Activated CD8-positive, alpha-beta memory T cell treated with anti-CD3 and anti-CD28 coated beads for 24 hours (primary cell): ENCODE results near the gene TEAD4.

Experiments used
- DNase-seq: peaks from one replicate; pipeline ENCODE4 v3.0.0-alpha.2; 2020

The TEAD4 gene

DNA sequence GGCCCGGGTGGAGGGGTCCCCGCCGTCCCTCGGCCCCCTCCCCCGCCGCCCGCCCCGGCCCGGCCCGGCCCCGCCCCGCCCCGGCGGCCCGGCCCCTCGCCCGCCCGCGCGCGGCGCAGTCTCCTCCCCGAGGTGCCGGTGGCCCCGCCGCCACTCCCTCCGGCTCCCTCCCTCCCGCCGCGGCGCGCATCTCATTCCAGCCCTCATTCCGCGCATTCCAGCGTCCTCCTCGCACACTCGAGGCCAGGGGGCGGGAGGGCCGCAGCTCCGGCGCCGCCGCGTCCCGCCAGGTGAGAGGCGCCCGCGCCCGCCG lies at the start of gene TEAD4:
Gene TEAD4 (plus strand): TSS at position 206 of the 313 bp plus-strand sequence.
- peak; percentile 64 for DNase-seq

DNA sequence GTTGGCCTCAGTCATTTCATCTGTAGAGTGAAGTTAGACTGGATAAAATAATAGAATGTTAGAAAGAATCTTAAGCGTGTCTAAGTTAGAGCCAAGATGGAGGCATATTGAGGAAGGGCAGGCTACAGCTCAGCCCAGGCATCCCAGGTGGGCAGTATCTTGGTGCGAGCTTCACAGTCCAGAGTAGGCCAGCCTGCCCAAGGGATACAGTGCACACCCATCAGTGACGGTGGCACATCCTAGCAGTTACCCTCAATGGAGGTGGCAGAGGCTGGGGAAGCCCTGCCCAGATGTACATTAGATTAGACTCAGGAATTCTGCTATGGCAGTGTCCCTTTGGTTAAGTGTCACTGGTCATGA lies 47.0 kb upstream of the TEAD4 start:
- DNase-seq = no peak

GRCh38 chr12:2919249-2919648 lies 39.9 kb upstream of the TEAD4 start:
- no peak for DNase-seq

DNA sequence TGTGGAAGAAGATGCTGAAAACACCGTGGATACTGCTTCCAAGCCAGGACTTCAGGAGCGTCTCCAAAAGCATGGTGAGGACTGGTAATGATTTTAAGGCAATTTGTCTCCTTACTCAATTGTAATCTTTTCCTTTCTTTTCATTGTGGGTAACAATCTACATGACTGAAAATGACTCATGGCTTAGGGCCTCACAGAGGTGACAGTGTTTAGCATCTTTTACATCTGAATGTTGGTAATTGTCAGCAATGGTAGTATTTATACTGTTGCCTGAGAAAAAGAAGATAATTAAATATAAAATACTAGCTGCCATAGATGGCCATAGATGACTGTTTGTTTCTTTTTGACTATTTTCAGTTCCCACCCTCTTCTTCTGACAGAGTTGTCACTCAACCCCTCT lies 36.9 kb upstream of the TEAD4 start:
- DNase-seq = no peak

GRCh38 chr12:2923057-2923456 lies 36.1 kb upstream of the TEAD4 start:
- no peak for DNase-seq

- DNase-seq = no peak
These were observed 35.2 kb upstream of the TEAD4 start for GRCh38 chr12:2924019-2924418.

DNA sequence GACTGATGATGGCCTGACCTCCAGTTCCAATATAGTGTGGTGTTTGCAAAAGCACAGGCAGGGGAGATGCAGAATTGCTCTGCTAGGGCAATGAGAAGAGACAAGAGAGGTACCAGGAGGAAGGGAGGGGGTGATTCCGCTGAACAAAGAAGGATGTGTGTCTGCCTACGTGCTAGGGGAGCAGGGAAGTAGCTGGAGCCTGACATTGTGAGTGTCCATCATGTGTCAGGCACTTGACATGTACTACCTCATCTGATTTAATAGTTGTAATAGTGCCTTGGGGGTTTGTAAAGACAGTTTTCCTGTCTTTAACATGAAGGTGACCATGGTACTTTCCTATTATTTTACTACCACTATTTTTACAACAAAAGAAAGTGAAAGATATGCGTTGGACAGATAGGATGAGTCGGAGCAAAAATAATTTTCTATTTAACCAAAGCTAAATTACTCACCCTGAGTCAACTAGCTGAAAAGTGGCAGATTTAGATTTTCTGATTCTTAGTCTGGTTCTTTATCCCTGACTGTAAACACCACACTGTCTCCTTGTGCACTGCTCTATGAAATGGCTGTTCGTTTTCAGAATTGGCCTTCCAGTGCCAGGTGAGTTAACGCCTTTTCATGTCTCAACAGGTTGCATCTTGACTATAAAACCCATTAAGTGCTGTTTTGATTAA lies 33.7 kb upstream of the TEAD4 start:
- DNase-seq = no peak

GRCh38 chr12:2930865-2931264 lies 28.3 kb upstream of the TEAD4 start:
- DNase-seq = no peak

DNA sequence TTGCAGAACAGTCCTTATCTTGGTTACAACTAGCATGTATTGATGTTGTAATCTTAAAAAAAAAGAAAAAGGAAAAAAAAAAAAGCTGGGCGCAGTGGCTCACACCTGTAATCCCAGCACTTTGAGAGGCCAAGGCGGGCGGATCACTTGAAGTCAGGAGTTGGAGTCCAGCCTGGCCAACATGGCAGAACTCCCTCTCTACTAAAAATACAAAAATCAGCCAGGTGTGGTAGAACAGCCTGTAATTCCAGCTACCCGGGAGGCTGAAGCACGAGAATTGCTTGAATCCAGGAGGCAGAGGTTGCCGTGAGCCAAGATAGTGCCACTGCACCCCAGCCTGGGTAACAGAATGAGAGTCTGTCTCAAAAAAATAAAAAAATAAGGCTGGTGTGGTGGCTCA lies 25.6 kb upstream of the TEAD4 start:
- no peak for DNase-seq

- no peak for DNase-seq
These were observed 24.8 kb upstream of the TEAD4 start for GRCh38 chr12:2934371-2934770.

DNA sequence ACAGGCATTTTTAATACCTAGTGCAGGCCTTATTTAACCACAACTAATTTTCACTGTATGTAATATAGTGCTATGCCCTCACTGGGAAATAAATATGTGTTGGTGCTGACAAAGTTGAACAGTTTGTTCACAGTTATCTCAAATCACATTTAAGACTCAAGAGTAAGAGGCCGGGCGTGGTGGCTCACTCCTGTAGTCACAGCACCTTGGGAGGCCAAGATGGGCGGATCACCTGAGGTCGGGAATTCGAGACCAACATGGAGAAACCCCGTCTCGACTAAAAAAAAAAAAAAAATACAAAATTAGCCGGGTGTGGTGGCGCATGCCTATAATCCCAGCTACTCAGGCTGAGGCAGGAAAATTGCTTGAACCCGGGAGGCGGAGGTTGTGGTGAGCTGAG lies 22.9 kb upstream of the TEAD4 start:
- DNase-seq = no peak

DNA sequence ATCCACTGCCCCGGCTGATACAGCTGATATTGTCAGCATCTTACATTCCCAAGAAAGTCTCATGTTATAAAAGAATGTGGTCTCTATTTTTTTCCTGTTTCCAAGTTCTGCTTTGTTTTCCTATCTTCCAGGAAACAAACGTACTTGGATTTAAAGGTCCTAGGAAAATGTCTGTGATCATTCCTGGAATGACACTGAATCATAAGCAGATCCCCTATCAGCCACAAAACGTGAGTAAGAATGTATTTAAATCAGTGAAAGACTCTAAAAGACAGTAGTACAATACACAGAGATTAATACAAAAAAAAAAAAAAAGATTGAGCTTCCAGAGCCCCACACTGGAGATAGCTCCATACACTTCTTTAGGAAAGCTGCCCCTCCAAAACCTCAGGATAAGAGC lies 21.7 kb upstream of the TEAD4 start:
- no peak for DNase-seq

- no peak for DNase-seq
These were observed 20.0 kb upstream of the TEAD4 start for GRCh38 chr12:2939191-2939590.

DNA sequence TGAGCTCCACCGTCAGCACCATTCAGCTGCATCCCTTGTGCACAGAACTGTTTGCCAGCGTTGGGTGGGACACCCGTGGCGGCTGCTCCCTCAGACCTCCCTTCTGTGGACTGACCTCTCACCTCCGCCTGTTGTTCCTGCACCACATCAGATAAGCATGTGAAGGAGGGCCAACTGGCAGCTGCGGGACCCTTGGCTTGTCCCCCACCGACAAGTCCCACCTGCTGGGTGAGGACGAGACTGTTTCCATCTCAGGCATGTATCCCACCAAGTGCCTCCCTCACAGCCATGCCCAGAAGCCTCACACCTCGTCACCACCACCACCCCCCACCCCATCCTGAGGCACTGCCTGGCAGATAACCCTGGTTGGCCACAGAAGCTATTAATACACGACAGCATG lies 18.6 kb upstream of the TEAD4 start:
- DNase-seq = no peak

GRCh38 chr12:2941524-2941923 lies 17.7 kb upstream of the TEAD4 start:
- no peak for DNase-seq

DNA sequence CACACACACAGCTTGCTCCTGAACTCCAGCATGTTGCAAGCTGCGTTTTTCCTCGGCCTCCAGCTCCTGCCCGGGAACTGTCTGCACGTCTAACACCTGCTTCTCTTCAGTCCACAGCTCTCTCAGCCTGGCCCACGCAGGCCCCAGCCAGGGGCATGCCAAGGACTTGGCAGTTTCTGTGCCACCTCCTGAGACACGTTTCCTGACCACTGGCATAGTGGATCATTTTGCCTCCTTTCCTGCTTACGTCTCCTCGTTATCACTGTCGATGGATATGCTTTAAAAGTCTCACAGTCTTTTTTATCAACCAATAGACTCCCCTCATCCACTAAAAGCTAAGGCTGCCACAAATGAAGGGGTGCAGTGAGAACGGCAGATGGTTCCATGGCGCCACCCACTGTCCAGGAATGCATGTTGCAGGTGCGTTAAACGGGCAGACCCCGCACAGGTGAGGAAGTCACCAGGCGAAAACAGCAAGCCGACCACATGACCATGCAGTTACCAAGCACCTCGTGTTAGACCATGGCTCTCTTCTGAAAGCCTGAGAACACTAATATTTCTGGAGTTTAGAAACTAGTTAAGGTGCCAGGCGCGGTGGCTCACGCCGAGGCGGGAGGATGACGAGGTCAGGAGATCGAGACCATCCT lies 14.7 kb upstream of the TEAD4 start:
- peak; percentile 80 for DNase-seq

GRCh38 chr12:2949411-2949810 lies 9.8 kb upstream of the TEAD4 start:
- no peak for DNase-seq

DNA sequence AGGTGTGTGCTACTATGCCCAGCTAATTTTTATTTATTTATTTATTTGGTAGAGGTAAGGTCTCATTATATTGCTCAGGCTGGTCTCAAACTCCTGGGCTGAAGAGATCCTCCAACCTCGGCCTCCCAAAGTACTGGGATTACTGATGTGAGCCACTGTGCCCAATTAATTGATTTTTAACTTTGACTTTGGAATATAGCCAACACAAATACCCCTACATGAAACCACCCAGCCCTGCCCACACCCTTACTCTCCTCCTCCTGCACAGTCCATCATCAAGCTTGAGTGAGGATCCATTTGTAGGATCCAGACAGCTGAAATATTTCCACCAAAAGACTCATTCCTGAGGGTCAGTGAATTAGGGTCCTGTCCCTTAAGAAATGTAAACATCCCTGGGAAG lies 3.3 kb upstream of the TEAD4 start:
- DNase-seq = no peak

DNA sequence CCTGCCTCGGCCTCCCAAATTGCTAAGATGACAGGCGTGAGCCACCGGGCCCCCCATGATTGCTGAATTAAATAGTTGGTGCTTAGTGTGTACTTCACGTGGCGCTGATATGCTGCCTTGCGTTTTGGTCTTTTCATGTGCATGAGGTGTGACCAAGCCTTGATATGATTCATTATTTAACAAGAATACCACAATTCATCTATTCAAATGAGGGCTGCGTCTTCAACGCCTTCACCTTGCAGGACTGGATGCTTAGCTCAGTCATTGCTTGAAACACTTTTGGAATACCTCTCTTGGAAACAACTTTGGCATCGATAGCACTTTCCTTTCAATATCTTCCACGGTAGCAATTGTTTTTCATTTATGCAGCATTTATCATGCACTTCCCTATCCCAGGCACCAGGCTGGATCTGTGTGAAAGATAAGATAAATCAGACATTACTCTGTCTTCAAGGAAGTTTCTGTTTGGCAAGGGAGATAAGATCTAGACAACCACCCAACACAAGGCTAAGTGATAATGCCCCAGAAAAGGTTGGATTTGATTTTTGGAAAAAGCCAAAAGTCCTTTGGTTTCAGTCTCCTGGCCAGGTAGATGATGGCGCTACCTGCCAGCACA lies 1.3 kb upstream of the TEAD4 start:
- DNase-seq = no peak

DNA sequence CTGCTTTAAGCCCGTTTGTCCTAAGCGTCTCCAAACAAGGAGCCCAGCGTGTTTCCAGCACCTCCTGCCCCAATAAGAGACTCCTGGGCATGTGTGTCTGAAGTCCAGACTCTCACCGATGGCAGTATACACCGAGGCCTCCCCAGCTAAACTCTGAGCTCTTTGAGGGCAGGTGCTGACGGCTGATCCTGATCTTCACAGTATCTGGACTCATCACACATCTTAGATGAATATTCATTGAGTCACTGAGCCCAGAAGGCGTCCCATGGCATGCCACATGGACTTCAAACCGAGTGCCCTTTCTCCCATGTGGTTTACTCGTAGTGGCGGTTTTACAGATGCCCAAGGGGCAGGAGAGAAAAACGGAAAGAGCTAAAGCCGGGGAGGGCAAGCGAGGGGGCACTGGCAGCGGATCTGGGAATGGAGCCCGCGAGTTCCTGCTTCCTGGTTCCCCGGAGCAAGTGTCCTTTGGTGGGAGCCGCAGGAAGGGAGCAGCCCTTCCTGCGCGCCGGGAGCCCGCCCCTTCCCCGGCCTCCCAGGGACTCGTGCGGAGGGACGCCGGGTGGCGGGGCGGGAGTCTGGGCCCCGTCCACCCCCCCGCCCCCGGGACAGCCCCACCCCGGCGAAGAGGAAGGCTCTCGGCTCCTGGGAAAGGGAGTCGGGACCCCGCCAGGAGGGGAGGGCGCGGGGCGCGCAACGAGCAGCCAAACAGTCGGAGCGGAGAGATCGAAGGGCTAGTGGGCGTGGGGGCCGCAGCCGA lies 585 bp upstream of the TEAD4 start:
- no peak for DNase-seq

DNA sequence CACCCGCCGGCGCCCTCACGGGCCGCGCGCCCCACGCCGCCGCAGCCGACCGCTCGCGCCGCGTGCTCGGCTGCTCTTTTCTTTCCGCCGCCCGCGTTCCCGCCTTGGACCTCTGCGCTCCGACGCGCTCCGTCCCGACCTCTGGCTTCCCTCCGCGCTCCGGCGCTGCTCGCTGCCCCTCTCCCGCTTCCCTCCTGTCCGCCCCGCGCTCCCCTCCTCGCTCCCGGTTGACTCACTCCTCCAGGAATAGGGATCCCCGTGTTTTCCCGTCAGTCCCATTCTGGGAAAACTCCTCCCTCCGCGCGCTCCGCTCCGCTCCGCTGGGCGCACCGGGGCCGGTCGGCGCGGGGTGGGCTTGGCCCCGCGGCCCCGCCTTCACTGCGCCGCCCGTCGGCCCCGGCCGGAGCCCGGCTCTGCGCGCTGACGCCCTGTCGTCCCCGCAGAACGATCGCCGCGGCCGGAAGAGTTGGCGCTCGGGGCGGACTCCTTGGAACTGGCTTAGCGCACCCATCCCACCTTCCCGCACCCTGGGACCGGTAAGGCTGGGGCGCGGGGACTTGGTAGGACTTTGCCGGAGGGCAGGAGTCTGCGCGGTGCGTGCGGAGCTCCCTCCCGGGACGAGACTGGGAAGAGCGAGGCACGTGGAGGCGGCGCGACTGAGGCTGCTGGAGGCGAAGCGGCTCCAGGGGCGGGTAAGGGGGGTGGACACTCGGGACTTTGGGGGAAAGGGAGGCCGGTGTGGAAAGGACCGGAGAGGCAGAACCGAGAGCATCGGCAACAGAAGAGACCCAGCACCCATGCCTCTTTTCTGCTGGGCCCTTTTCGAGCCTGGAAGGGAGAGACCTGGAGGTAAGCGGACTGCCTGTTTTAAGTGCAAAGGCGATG lies 550 bp downstream of the TEAD4 start:
- DNase-seq = peak; percentile 63

GRCh38 chr12:2960390-2960956 lies 1.3 kb downstream of the TEAD4 start:
- DNase-seq = peak; percentile 68
